OCI-LY7 (cell line): ENCODE measurements around the gene SORCS3.

ENCODE experiments used
- EZH2phosphoT487 ChIP-seq: fragments of 200-600 bp; sonication (generic); IDR thresholded peaks from 2 replicates; pipeline ENCODE4 v1.6.1; 2018; ENCODE audit warnings: low read depth, borderline replicate concordance, mild to moderate bottlenecking, mixed run types, antibody characterized with exemption, low read length, moderate library complexity, mixed read lengths
- TF ChIP-seq, protein P1 (sequence below): fragments of 200-600 bp; sonication (generic); conservative IDR thresholded peaks from 2 replicates; pipeline ENCODE4 v1.5.1; 2014; ENCODE audit warnings: mild to moderate bottlenecking, antibody characterized with exemption, low read length, moderate library complexity, mixed read lengths

DNA sequence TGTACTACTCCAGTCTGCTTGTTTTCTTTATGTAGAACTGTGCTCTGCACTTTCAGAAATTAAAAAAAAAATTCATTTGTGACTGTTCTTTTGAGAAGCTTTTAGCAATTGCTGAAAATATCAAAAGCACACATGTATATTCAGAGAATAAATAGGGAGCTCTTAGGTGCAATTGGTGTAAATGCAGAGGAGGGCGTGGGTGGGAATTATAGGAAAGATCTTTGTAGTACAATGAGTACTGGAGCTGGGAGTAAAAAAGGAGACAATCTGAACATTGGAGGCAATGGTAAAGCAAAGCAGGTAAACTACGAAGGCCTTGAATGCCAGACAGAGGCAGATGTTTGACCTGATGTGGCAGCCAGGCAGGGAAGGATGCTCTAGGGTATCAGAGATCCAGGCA is 267.5 kb downstream of the SORCS3 start:
- TF ChIP-seq, protein P1, sequence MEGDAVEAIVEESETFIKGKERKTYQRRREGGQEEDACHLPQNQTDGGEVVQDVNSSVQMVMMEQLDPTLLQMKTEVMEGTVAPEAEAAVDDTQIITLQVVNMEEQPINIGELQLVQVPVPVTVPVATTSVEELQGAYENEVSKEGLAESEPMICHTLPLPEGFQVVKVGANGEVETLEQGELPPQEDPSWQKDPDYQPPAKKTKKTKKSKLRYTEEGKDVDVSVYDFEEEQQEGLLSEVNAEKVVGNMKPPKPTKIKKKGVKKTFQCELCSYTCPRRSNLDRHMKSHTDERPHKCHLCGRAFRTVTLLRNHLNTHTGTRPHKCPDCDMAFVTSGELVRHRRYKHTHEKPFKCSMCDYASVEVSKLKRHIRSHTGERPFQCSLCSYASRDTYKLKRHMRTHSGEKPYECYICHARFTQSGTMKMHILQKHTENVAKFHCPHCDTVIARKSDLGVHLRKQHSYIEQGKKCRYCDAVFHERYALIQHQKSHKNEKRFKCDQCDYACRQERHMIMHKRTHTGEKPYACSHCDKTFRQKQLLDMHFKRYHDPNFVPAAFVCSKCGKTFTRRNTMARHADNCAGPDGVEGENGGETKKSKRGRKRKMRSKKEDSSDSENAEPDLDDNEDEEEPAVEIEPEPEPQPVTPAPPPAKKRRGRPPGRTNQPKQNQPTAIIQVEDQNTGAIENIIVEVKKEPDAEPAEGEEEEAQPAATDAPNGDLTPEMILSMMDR = no peak
- no peak for TF ChIP-seq EZH2phosphoT487
